AG04449 (cell line): ENCODE measurements around the gene C2CD3.

Experiments
- CTCF ChIA-PET: fragments of 350-600 bp; formaldehyde crosslinking; extraction: SDS; loops from one replicate; lab custom pipeline; 2021; ENCODE audit warnings: antibody characterized with exemption; lab: Yijun Ruan, JAX
- POLR2A ChIA-PET: fragments of 400-600, 350-600 bp; formaldehyde crosslinking; extraction: SDS; loops from one replicate; lab custom pipeline; 2020; ENCODE audit warnings: antibody characterized with exemption, inconsistent platforms; lab: Yijun Ruan, JAX
- DNase-seq: peaks from one replicate; pipeline ENCODE4 v3.0.0-alpha.2; 2010; ENCODE audit warnings: low read depth, low spot score
- H3K4me3 ChIP-seq: 2 replicates; pipeline ENCODE4 v1.5.1; 2011; ENCODE audit warnings: low read depth, mild to moderate bottlenecking, control low read depth, low read length
- CTCF ChIP-seq: IDR thresholded peaks from one replicate; pipeline ENCODE4 v1.5.1; 2011; ENCODE audit warnings: mild to moderate bottlenecking, moderate library complexity, low read length, control low read depth, inconsistent platforms; ENCODE audit not compliant: insufficient read depth; ENCODE audit errors: missing control alignments

Gene C2CD3

GRCh38 chr11:74097686-74098237 lies 73.0 kb downstream of the C2CD3 start:
- no peak overlapping the region for H3K4me3 ChIP-seq
- no peak for TF ChIP-seq CTCF
- POLR2A ChIA-PET = no interaction called here
- CTCF ChIA-PET = interaction anchor here (1.0 kb wide), 1 partner anchor 133 kb away, joined by 3 read pairs; no protein-coding TSS in a partner anchor
- no peak for DNase-seq

- no peak for DNase-seq
- H3K4me3 ChIP-seq = no peak overlapping the region
- ChIA-PET POLR2A (no interaction called here), CTCF (no interaction called here)
- TF ChIP-seq CTCF = no peak
These were observed 76.4 kb downstream of the C2CD3 start for GRCh38 chr11:74094393-74094792.

DNA sequence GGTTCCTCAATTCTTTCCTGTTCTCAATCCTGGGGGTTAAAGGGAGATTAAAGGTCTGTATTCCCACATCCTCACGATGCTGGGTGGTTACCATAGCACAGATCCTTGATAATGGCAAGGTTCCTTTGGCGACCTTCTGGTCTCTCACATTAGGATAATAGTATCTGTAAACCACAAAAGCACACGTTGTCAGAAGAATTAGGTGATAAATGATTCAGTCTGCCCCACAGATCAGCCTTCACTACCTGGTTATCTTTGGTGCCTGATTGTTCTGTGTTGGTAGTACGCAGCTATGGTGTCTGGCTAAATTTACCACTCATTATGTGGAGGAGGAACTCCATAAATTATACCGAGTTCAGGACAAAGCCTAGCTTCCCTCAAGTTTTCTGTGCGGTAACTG lies 78.4 kb downstream of the C2CD3 start:
- ChIA-PET CTCF (no interaction called here), POLR2A (no interaction called here)
- DNase-seq = no peak
- TF ChIP-seq CTCF = no peak
- no peak overlapping the region for H3K4me3 ChIP-seq

GRCh38 chr11:74091549-74091948 lies 79.3 kb downstream of the C2CD3 start:
- no peak for DNase-seq
- ChIA-PET CTCF (no interaction called here), POLR2A (no interaction called here)
- H3K4me3 ChIP-seq = no peak overlapping the region
- no peak for TF ChIP-seq CTCF

- DNase-seq = no peak
- peak; percentile 23 for TF ChIP-seq CTCF
- ChIA-PET POLR2A (no interaction called here), CTCF (interaction anchor here (1.2 kb wide), 1 partner anchor 17 kb away, joined by 3 read pairs; no protein-coding TSS in a partner anchor)
- H3K4me3 ChIP-seq = no peak overlapping the region
These were observed 80.1 kb downstream of the C2CD3 start for GRCh38 chr11:74090701-74091100.

DNA sequence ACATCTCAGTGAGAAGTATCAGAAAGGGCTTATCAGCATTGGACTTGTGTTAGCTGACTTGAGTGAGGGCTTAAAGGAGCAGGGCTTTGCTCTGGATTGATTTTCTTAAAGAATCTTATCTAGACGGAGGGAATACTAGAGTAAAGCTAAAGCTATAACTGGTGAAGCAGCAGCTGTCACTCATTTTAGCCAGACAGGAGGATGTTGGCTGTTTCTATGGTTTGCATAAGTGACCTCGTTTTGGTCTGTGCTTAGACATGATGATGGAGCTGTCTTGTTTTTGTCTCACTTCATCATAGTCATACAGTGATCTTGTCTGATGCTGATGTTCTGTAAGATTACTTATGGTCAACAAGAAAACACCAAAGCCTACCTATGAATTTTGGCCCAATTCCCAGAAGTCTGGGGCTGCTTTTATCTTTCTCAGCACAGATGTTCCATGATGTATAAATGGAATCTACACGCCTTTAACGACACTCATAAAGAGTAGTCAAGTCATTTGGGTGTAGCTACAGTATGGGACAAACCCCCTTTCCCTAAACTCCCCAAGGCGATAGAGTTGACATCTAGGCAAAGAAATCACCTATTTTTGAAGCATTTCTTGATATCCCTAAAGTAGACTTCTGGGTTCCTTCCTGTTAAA lies 84.4 kb downstream of the C2CD3 start:
- POLR2A ChIA-PET = no interaction called here
- DNase-seq = no peak
- H3K4me3 ChIP-seq = no peak overlapping the region
- CTCF ChIA-PET = interaction anchor here (0.6 to 1.9 kb wide), 2 partner anchors 26 to 122 kb away, joined by 3 to 7 read pairs; no protein-coding TSS in a partner anchor
- TF ChIP-seq CTCF = no peak
